GM12892 (cell line): ENCODE data around the gene MAML3.

Source experiments
- DNase-seq: peaks from one replicate; pipeline ENCODE4 v3.0.0; 2011; ENCODE audit not compliant: insufficient read length
- FAIRE-seq: peaks from 2 replicates; lab custom pipeline; 2011; peaks lifted over from hg19 to GRCh38; lab: Jason Lieb, UNC
- POLR2A ChIP-seq: IDR thresholded peaks from 2 replicates; pipeline ENCODE4 v1.6.1; 2011; ENCODE audit warnings: low read depth, low read length, control low read depth
- POLR2AphosphoS5 ChIP-seq: IDR thresholded peaks from 2 replicates; pipeline ENCODE4 v1.6.1; 2011; ENCODE audit warnings: low read depth, low read length, control low read depth
- TAF1 ChIP-seq: IDR thresholded peaks from 2 replicates; pipeline ENCODE4 v1.6.1; 2011; ENCODE audit warnings: low read depth, mild to moderate bottlenecking, control low read depth, low read length, borderline replicate concordance

The MAML3 gene

DNA sequence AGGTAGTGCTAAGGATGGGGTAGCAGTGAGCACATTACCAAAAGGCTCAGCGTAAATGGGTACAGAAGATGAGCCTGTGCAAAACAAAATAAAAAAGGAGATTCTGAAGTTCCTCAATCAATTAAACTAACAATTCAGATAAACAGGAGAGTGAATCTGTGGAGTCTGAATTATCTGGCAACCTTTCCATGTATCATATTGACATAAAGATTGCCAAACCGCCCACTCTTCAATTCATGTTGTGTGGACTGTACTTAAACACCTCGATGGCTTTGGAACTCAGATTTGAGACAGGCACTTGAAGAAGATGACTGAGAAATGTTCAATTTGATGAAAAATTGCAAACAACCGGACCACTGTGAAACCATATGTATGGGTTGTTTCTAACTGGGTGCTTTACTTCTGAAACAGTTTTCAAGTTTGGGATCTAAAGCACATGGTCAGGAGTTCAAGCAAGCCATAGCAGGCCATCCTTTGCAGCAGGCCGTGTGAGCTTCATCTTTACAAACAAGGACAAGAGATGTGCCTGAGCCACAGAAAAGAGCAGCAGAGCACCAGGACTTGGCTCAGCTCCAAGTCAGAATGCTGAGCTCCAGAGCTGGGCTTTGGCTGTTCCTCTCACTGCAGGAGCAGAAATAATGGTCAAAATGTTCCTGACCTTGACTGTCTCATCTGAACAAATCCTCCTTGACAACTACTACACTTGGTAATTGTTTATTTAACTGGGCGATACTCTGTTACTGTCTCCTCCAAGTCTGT is 380.2 kb downstream of the MAML3 start:
- no peak for FAIRE-seq
- DNase-seq: no peak
- no peak for TF ChIP-seq TAF1
- no peak for TF ChIP-seq POLR2AphosphoS5
- TF ChIP-seq POLR2A: no peak

DNA sequence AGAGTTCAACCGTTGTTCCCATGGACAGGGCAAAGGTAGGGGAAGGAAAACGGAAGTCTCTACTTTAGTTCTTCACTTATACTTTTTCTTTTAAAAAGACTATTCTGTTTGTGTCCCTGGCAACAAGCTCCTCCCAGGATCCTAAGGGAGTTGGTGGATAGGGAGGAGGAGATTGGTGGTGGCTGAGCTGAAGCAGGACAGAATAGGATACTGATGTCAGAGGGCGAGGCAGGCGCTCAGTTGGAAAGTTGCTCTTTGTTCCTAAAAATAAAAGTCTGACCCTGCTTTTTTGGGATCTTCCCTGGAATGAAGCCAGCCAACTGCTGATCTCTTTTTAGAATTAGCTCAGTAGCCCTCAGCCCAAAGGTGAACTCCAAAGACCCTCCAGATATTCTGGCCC is 383.6 kb downstream of the MAML3 start:
- DNase-seq (no peak), FAIRE-seq (no peak)
- TF ChIP-seq POLR2A (no peak), POLR2AphosphoS5 (no peak)

- no peak for DNase-seq
- FAIRE-seq: no peak
- TF ChIP-seq TAF1: no peak
- TF ChIP-seq POLR2A: no peak
- TF ChIP-seq POLR2AphosphoS5: no peak
Observed at GRCh38 chr4:139769364-139769763, 384.6 kb downstream of the MAML3 start.

- TF ChIP-seq POLR2AphosphoS5 (no peak), TAF1 (no peak), POLR2A (no peak)
- DNase-seq (no peak), FAIRE-seq (no peak)
Observed at GRCh38 chr4:139768896-139769295, 385.1 kb downstream of the MAML3 start.

GRCh38 chr4:139768366-139768765 is 385.6 kb downstream of the MAML3 start:
- DNase-seq (no peak), FAIRE-seq (peak; percentile 9)
- no peak for TF ChIP-seq POLR2AphosphoS5
- no peak for TF ChIP-seq TAF1
- no peak for TF ChIP-seq POLR2A

- FAIRE-seq: no peak
- no peak for DNase-seq
- TF ChIP-seq POLR2A (no peak), TAF1 (no peak), POLR2AphosphoS5 (no peak)
Observed at GRCh38 chr4:139767585-139767984, 386.4 kb downstream of the MAML3 start.

DNA sequence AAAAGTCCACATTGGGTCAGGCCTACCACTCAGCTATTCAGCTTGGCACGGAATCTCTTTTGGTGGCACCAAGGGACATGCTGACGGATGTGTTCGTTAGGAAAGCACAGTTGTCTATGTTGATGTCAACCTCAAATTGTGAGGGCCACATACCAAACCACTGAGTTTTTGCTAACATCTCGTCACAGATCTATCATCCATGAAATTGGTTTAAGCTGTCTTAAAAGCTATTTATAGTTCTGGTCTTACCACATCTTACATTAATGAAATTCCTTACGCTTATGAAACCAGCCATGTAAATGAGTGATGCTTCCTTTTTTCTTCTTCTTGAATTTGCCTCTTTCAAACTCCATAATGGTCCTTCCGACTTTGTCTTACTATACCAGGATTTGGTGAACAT is 386.8 kb downstream of the MAML3 start:
- TF ChIP-seq POLR2A (no peak), TAF1 (no peak), POLR2AphosphoS5 (no peak)
- FAIRE-seq: no peak
- no peak for DNase-seq

DNA sequence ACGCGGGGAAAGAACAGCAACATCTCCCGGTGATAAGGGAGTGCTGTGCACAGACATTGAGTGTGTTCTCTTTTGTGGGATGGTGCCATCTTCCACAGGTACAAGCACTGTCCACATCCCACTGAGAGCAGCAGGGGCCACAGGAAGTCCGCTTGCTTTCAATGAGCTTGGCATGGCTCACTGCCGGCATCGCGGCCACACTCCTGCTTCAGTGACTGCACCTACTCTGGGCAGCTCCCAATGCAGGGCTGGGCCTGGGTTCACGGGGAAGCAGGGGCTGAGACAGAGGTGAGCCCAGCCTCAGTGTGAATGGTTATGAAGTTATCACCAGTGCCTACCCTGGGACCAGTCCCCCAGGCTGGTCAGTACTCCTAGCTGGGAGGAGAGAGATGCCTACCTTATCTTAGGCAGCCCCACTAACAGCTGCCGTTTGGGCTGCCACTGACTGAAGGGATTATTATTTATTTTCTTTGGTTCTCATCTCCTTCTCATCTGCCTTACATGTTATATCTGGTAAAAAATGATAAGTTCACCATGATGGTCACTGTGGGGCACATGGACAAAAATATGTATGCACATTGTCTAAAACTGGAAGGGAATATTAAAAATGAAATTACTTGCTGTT is 389.2 kb downstream of the MAML3 start:
- no peak for FAIRE-seq
- TF ChIP-seq TAF1: no peak
- no peak for TF ChIP-seq POLR2AphosphoS5
- TF ChIP-seq POLR2A: no peak
- DNase-seq: no peak

DNA sequence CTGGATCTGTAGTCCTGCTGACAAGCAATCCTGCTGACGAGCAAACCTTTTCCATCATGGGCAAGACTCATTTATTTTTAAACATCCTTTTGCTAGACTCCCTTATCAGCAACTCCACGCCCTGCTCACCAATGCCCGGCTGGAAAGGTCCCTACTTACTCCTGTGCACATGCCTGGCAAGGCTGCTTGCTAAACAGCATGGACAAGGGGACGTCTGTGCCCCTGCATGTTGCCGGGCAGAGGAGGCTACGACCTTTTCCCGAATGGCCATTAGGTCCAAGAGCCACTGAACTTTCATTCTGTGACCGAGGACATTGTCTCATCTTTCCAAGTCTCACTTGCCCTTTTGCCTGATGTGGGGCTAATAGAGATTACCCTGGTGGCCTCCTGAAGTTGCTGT is 389.8 kb downstream of the MAML3 start:
- DNase-seq: no peak
- TF ChIP-seq POLR2A (no peak), TAF1 (no peak), POLR2AphosphoS5 (no peak)
- no peak for FAIRE-seq

- DNase-seq (no peak), FAIRE-seq (no peak)
- no peak for TF ChIP-seq POLR2AphosphoS5
- no peak for TF ChIP-seq TAF1
- no peak for TF ChIP-seq POLR2A
Observed at GRCh38 chr4:139763672-139764071, 390.3 kb downstream of the MAML3 start.

DNA sequence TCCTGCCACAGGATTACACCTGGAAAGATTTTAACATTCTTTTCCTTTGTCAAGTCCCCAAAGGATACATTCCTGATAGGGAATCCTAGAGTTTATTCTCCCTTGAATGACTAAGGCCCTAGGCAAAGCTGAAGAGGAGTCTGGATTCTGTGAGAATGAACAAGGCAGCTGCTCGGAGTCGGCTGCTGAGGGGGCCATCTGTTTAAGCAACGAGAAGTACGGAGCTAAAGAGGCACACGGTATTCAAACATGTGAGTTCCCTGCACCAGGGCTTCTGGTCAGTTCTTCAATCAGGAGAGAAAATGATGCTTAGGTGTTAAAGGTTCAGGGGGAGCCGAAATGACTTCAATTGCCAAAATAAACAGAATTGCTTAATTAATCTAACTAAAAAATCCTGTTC is 390.8 kb downstream of the MAML3 start:
- no peak for FAIRE-seq
- TF ChIP-seq TAF1 (no peak), POLR2AphosphoS5 (no peak), POLR2A (no peak)
- no peak for DNase-seq

- FAIRE-seq: no peak
- DNase-seq: no peak
- TF ChIP-seq TAF1 (no peak), POLR2AphosphoS5 (no peak), POLR2A (no peak)
Observed at GRCh38 chr4:139762720-139763119, 391.3 kb downstream of the MAML3 start.
